ENCODE measurements around the gene PPIL4.

- TF ChIP-seq, protein P1, sequence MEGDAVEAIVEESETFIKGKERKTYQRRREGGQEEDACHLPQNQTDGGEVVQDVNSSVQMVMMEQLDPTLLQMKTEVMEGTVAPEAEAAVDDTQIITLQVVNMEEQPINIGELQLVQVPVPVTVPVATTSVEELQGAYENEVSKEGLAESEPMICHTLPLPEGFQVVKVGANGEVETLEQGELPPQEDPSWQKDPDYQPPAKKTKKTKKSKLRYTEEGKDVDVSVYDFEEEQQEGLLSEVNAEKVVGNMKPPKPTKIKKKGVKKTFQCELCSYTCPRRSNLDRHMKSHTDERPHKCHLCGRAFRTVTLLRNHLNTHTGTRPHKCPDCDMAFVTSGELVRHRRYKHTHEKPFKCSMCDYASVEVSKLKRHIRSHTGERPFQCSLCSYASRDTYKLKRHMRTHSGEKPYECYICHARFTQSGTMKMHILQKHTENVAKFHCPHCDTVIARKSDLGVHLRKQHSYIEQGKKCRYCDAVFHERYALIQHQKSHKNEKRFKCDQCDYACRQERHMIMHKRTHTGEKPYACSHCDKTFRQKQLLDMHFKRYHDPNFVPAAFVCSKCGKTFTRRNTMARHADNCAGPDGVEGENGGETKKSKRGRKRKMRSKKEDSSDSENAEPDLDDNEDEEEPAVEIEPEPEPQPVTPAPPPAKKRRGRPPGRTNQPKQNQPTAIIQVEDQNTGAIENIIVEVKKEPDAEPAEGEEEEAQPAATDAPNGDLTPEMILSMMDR (IDR thresholded peaks at IDR 0.05), result no peak
- no peak for TF ChIP-seq POLR2A (IDR thresholded peaks at IDR 0.05)
Observed at GRCh38 chr6:149586149-149586548, 40.3 kb upstream of the PPIL4 start.

Measured in uterus (tissue), 2 donors.